ENCODE data around the gene TLCD1.
A peak's percentile ranks its signal among the peaks of the same experiment; 100 is the strongest.
"Not testable (repeated sequence)": the region's sequence is repeated elsewhere in the genome, so short reads cannot be mapped to it uniquely, and the experiment has no call there.

TLCD1 gene

DNA sequence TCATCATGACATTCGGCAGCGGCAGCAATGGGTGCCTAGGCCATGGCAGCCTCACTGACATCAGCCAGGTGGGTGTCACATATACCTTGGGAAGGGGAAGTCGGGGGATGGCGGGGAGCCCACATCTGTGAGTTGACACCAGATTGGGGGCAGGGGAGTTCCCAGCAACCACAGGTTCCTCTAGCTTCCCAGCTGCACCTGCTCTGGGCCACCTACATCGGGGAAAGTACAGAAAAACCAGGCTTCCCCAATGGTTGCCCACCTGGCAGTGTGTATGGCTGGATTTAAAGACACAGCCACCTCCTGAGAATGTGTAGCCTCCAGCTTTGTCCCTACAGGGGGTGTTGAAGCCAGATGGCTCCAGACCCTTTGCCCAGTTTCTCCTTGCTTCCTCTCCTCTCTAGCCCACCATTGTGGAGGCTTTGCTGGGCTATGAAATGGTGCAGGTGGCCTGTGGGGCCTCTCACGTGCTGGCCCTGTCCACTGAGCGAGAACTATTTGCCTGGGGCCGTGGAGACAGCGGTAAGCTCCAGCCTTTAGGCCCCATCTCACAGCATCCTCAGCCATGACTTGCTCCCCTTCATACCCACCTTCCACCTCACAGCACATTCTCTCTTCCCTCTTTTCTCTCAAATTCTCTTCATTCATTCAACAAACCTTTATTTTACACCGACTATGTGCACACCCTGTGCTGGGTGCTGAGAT is 12.8 kb upstream of the TLCD1 start:
- peak; percentile 81 for DNase-seq (ENCODE audit: extremely low read depth, insufficient read length)
- peak overlapping the region; percentile 35 for H3K4me3 ChIP-seq (replicated peaks; ENCODE audit: low read depth, low read length)
- TF ChIP-seq, protein P1, sequence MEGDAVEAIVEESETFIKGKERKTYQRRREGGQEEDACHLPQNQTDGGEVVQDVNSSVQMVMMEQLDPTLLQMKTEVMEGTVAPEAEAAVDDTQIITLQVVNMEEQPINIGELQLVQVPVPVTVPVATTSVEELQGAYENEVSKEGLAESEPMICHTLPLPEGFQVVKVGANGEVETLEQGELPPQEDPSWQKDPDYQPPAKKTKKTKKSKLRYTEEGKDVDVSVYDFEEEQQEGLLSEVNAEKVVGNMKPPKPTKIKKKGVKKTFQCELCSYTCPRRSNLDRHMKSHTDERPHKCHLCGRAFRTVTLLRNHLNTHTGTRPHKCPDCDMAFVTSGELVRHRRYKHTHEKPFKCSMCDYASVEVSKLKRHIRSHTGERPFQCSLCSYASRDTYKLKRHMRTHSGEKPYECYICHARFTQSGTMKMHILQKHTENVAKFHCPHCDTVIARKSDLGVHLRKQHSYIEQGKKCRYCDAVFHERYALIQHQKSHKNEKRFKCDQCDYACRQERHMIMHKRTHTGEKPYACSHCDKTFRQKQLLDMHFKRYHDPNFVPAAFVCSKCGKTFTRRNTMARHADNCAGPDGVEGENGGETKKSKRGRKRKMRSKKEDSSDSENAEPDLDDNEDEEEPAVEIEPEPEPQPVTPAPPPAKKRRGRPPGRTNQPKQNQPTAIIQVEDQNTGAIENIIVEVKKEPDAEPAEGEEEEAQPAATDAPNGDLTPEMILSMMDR (IDR thresholded peaks at IDR 0.05; ENCODE audit: insufficient read depth, low read length, poor library complexity, severe bottlenecking), result no peak

DNA sequence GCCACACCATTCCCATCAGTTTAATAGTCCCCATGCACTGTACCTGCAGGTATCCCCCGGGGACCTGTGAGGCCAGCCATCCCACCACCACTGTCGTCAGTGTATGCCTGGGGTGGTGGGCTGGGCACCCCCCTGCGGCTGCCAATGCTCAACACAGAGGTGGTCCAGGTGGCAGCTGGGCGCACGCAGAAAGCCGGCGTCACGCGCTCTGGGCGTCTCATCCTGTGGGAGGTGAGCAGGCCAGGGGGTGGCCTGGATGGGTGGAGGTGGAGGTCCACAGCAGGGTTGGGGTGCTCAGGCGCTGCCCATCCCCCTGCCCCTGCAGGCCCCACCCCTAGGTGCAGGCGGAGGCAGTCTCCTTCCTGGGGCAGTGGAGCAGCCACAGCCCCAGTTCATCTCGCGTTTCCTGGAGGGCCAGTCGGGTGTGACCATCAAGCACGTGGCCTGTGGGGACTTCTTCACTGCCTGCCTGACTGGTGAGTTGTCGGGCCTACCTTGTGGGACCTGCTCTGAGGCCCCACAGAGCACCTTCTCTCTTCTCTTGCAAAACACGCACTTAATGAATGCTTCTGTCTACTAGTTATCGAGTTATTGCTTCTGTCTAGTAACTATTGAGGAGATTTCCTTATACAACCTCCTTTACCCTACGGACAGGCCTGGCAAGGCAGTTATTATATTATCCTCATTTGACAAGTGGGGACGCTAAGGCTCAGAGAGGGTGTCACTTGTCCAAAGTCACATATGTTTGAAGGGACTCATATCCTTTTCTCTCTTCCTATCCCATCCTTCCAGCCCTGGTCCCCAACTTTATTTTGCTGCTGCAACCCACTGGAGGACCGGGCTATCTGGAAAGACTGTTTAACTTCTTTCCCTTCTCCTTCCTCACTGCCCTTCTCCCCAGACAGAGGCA is 12.0 kb upstream of the TLCD1 start:
- Histone ChIP-seq H3K4me3 (replicated peaks; ENCODE audit: low read depth, low read length) (peak overlapping the region; percentile 45), H3K36me3 (ENCODE audit: control insufficient read depth, insufficient read depth, low read length) (peaks cover 2% of the 10 kb centered on the region), H3K27me3 (replicated peaks; ENCODE audit: control insufficient read depth, insufficient read depth, low read length) (no peaks in the 10 kb centered on the region)
- TF ChIP-seq, protein P1 (IDR thresholded peaks at IDR 0.05; ENCODE audit: insufficient read depth, low read length, poor library complexity, severe bottlenecking), result no peak
- DNase-seq (ENCODE audit: extremely low read depth, insufficient read length), result peak; percentile 87

More for the DNA sequence above, 12.8 kb upstream of the TLCD1 start:
- Histone ChIP-seq H3K27me3 (replicated peaks; ENCODE audit: control insufficient read depth, insufficient read depth, low read length) (no peaks in the 10 kb centered on the region), H3K36me3 (ENCODE audit: control insufficient read depth, insufficient read depth, low read length) (peaks cover 2% of the 10 kb centered on the region)

DNA sequence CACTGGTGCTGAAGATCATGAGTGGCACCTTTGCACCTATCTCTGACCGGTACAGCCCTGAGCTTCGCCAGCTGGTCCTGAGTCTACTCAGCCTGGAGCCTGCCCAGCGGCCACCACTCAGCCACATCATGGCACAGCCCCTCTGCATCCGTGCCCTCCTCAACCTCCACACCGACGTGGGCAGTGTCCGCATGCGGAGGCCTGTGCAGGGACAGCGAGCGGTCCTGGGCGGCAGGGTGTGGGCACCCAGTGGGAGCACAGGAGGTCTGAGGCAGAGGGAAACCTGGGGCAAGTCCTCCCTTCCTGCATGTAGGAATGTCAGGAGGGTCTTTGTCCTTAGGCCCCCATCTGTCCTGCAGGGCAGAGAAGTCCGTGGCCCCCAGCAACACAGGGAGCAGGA is 11.3 kb upstream of the TLCD1 start:
- no peaks in the 10 kb centered on the region for H3K27me3 ChIP-seq (replicated peaks; ENCODE audit: control insufficient read depth, insufficient read depth, low read length)
- H3K36me3 ChIP-seq (ENCODE audit: control insufficient read depth, insufficient read depth, low read length), result peaks cover 2% of the 10 kb centered on the region
- H3K4me3 ChIP-seq (replicated peaks; ENCODE audit: low read depth, low read length), result peak overlapping the region; percentile 45
- TF ChIP-seq, protein P1 (IDR thresholded peaks at IDR 0.05; ENCODE audit: insufficient read depth, low read length, poor library complexity, severe bottlenecking), result no peak
- no peak for DNase-seq (ENCODE audit: extremely low read depth, insufficient read length)

DNA sequence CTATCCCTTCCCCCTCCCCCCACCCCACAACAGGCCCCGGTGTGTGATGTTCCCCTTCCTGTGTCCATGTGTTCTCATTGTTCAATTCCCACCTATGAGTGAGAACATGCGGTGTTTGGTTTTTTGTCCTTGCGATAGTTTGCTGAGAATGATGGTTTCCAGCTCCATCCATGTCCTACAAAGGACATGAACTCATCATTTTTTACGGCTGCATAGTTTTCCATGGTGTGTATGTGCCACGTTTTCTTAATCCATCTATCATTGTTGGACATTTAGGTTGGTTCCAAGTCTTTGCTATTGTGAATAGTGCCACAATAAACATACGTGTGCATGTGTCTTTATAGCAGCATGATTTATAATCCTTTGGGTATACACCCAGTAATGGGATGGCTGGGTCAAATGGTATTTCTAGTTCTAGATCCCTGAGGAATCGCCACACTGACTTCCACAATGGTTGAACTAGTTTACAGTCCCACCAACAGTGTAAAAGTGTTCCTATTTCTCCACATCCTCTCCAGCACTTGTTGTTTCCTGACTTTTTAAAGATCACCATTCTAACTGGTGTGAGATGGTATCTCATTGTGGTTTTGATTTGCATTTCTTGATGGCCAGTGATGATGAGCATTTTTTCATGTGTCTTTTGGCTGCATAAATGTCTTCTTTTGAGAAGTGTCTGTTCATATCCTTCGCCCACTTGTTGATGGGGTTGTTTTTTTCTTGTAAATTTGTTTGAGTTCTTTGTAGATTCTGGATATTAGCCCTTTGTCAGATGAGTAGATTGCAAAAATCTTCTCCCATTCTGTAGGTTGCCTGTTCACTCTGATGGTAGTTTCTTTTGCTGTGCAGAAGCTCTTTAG is 10.1 kb upstream of the TLCD1 start:
- not testable (repeated sequence) for DNase-seq (ENCODE audit: extremely low read depth, insufficient read length); H3K4me3 ChIP-seq (replicated peaks; ENCODE audit: low read depth, low read length); H3K27me3 ChIP-seq (replicated peaks; ENCODE audit: control insufficient read depth, insufficient read depth, low read length); H3K36me3 ChIP-seq (ENCODE audit: control insufficient read depth, insufficient read depth, low read length)

DNA sequence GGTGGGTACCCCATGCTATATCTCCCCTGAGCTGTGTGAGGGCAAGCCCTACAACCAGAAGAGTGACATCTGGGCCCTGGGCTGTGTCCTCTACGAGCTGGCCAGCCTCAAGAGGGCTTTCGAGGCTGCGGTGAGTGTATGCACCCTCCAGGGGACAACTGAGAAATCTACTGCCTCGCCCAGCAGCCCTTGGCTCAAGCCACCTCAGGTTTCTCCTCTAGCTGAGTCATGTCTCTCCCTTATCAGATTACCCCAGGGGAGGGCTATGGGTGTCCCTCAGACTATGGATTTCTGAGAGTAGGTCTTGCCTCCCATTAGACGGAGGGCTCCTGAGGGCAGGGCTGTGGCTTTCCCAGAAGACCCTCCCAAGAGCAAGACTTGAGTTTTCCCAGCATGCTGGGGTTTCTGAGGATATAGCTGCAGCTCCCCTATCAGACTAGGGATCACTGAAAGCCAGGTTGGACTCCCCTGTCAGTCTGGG is 9.2 kb upstream of the TLCD1 start:
- DNase-seq (ENCODE audit: extremely low read depth, insufficient read length), result no peak
- H3K36me3 ChIP-seq (ENCODE audit: control insufficient read depth, insufficient read depth, low read length), result peaks cover 2% of the 10 kb centered on the region
- no peak overlapping the region for H3K4me3 ChIP-seq (replicated peaks; ENCODE audit: low read depth, low read length)
- TF ChIP-seq, protein P1 (IDR thresholded peaks at IDR 0.05; ENCODE audit: insufficient read depth, low read length, poor library complexity, severe bottlenecking), result no peak
- no peaks in the 10 kb centered on the region for H3K27me3 ChIP-seq (replicated peaks; ENCODE audit: control insufficient read depth, insufficient read depth, low read length)
